GM21723 (cell line): ENCODE results near the gene TGM3.
"Not testable (repeated sequence)": the region's sequence is repeated elsewhere in the genome, so short reads cannot be mapped to it uniquely, and the experiment has no call there.

Experiments used
- ATAC-seq: cut with Tn5 transposase; IDR thresholded peaks from one replicate; pipeline ENCODE4 v1.9.1; 2021; ENCODE audit warnings: mild to moderate bottlenecking, moderate library complexity; ENCODE audit not compliant: unreplicated experiment

Gene TGM3

DNA sequence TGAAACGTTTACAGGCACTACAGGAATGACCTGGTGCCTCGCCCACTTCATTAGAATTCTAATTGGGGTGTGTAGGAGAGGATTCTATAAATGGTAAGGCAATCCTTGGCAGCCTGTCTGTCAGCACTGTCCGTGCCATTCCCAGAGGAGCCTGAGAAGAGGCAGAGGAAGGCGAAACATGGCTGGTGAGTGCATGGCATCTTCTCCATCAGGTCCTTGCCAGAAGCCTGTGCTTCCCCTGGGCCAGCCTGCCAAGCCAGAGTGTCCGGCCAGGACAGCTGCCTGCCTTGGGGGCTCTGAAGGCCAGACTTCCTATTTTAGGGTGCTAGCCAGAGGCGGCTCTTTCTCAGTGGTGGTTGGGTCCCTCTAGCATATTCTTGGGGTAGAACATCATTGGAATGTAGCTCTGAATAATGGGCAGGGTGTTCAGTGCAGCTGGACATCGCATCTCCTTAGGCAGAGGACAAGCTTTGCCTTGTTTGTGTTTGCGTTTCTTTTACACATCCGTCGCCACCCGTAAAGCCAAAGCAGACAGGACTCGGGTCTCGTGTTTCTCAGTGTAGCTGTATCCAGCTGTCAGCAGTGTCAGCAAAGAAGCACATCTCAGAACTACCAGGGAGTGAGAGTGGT, at the start of gene TGM3:
TGM3 (plus strand) TSS at position 116 of the 630 bp plus-strand sequence; CDS start at position 179, 63 bp downstream.
- ATAC-seq = no peak

- ATAC-seq = no peak
These were observed 49.7 kb upstream of the TGM3 start for GRCh38 chr20:2246069-2246491.

DNA sequence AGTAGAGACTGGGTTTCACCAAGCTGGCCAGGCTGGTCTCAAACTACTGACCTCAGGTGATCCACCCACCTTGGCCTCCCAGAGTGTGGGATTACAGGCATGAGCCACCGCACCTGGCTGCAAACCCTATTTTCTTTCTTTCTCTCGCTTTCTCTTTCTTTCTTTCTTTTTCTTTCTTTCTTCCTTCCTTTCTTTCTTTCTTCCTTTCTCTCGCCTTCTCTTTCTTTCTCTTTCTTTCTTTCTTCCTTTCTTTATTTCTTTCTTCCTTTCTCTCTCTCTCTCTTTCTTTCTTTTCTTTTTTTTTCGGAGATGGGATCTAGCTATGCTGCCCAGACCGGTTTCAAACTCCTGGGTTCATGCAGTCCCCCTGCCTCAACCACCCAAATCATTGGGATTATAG, 47.0 kb upstream of the TGM3 start:
- no peak for ATAC-seq

DNA sequence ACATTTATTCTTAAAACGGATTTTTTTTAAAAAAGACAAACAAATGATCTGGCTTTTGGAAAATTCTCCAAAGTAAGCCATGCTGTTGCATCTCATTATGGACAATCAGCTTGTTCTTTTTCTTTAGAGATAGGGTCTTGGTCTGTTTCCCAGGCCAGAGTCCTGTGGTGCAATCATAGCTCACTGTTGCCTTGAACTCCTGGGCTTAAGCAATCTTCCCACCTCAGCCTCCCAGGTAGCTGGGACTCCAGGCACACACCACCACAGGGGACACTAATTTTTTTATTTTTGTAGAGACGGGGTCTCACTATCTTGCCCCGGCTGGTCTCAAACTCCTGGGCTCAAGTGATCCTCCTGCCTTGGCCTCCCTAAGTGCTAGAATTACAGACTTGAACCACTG, 45.9 kb upstream of the TGM3 start:
- no peak for ATAC-seq

- ATAC-seq = no peak
These were observed 43.3 kb upstream of the TGM3 start for GRCh38 chr20:2252419-2252997.

DNA sequence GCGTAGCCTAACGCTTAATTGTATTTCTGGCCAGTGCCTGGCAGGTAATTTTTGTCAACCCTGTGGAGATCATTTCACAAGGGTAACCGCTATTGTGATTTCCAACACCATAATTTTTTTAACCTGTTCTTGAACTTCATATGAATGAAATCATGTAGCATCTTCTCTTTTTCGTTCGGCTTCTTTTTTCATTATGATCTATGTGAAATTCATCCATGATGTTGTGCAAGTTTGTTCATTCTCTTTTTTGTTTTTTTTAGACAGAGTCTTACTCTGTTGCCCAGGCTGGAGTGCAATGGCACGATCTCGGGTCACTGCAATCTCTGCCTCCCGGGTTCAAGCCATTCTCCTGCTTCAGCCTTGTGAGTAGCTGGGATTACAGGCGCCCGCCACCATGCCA, 42.5 kb upstream of the TGM3 start:
- ATAC-seq = no peak

GRCh38 chr20:2254333-2254732, 41.5 kb upstream of the TGM3 start:
- no peak for ATAC-seq

DNA sequence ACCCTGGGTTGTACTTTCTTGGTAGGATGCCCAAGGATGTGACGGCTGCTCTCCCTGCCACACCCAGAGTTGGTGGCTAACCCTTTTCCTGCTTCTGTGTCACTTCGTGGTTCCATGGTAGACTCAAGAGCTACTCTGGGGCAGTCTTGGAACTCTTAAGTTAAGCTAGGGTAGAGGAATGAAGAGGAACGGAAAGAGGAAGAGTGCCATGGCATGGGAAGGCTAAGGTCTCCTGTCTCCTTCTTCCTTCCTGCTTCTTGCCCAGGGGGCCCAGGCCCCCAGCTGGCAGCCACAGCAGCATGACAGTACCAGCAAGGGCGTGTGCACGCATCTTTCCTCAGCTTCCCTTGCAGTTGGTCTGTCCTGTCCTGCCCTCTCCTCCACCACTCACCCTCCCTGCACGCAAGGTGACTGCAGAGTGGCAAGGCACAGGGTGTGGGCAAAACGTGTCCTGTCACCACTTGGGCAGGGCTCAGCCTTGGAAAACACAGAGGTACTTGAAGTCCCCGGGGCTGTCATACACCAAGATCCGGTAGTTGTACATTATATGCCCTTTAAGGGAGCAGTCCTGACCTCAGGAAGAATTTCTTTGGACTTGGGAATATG, 39.8 kb upstream of the TGM3 start:
- no peak for ATAC-seq

DNA sequence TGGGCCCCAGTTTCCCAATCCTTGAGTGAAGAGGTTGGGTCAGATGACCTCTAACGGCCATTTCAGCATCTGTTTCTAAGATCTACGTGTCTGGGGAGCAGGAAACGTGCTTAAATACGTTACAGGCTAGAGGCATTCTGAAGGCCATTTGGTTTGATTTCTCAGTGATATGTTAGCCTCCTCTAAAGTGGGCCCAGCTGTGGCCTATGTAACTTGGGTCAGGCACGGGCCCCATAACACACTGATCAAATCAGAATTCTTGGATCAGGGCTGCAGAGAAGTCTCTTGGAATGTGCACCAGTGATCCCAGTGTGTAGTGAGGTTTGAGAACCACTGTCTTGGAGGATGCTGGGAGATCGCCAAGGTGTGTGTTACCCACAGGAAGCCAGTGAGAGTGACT, 36.1 kb upstream of the TGM3 start:
- ATAC-seq = no peak

DNA sequence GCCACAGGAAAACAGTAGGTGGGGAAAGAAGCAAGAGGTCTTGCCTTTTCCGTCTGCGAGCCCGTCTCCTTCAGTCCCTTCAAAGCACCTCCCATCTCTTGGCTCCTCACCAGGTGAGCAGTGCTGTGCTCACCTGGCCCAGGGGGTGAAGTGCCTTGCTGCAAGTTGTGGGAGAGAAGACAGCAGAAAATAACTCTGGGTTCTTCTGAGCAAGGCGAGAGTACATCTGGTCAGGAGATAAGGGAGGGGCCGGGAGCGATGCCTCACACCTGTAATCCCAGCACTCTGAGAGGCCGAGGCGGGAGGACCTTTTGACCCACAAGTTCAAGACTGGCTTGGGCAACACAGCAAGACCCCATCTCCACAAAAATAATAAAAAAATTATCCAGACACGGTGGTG, 35.6 kb upstream of the TGM3 start:
- no peak for ATAC-seq

GRCh38 chr20:2261046-2261485, 34.7 kb upstream of the TGM3 start:
- ATAC-seq = no peak

- ATAC-seq = no peak
These were observed 34.2 kb upstream of the TGM3 start for GRCh38 chr20:2261629-2262028.

- ATAC-seq = no peak
These were observed 31.7 kb upstream of the TGM3 start for GRCh38 chr20:2264118-2264517.

DNA sequence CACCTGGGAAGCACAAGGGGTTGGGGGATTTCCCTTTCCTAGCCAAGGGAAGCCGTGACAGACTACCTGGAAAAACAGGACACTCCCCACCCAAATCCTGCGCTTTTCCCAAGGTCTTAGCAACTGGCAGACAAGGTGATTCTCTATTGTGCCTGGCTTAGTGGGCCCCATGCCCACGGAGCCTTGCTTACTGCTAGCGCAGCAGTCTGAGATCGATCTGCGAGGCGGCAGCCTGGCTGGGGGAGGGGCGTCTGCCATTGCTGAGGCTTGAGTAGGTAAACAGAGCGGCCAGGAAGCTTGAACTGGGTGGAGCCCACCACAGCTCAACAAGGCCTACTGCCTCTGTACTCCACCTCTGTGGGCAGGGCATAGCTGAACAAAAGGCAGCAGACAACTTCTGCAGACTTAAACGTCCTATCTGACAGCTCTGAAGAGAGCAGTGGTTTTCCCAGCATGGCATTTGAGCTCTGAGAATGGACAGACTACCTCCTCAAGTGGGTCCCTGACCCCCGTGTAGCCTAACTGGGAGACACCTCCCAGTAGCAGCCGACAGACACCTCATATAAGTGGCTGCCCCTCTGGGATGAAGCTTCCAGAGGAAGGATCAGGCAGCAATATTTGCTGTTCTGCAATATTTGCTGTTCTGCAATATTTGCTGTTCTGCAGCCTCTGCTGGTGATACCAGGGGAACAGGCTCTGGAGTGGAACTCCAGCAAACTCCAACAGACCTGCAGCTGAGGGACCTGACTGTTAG, 31.0 kb upstream of the TGM3 start:
- ATAC-seq = not testable (repeated sequence)

- ATAC-seq = no peak
These were observed 22.0 kb upstream of the TGM3 start for GRCh38 chr20:2273634-2274302.

- no peak for ATAC-seq
These were observed 19.8 kb upstream of the TGM3 start for GRCh38 chr20:2276015-2276414.

GRCh38 chr20:2279253-2279779, 16.5 kb upstream of the TGM3 start:
- ATAC-seq = no peak

- no peak for ATAC-seq
These were observed 15.7 kb upstream of the TGM3 start for GRCh38 chr20:2280082-2280481.

DNA sequence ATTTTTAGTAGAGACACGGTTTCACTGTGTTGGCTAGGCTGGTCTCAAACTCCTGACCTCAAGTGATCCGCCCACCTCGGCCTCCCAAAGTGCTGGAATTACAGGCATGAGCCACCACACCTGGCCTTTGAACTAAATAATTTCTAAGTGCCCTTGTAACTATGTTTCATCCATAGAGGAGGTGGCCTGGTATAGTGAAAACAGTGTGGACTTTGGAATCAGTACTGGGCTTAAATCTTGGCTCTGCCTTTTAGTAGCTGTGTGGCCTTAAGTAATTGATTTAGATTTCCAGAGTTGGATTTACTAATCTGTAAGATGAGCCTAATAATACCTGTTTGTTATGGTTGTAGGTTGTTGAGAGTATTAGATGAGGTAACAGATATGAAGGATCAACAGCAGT, 14.2 kb upstream of the TGM3 start:
- no peak for ATAC-seq

DNA sequence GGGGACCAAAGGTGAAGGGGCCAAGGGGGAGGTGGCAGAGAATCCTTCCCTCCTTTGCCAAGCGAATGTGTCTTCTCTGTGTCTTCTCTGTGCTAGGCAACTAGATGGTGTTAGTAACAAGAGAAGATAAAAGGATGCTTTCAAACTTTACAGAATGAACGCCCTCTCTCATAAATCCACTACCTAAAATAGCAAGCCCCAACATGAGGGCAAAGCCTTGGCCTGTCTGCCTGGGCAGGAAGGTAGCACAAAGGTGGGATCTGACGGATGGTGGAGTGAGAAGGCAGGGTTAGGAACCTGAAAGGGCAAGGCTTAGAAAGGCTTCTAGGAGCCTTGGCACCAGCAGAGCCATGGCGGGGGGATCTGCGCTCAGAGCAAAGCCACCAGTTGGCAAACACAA, 13.6 kb upstream of the TGM3 start:
- no peak for ATAC-seq
